ENCODE data around the gene LAMC2.

DNA sequence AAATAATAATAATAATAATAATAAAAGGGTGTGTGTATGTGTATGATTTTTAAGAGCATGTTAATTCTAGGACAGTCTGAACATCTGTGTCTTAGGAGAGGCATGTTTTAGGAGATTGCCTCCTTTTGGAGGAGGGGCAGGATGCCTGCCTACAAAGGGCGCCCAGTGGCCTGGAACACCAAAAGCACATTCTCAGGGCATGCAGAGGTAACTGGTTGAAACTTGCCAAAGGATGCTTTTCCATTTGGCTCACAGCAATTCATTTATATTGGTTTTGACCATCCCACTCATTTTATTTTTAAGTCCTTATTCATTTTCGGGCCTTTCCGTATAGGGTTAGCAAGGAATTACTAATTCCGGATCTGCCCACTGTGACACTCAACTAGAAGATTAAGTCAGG lies 21.1 kb upstream of the LAMC2 start:
- TF ChIP-seq POLR2AphosphoS5 (IDR thresholded peaks at IDR 0.05) (no peak), CTCF (IDR thresholded peaks at IDR 0.05) (no peak)

Data from prostate gland (tissue), 2 donors.